IMR-90 (cell line): Measurements from ENCODE around the gene TBC1D1. TPM values are rescaled to one million over a fixed set of nuclear protein-coding genes. Genes with fewer than 3 reads are reported as not detected.

Source experiments
- ATAC-seq: fragments of 200-7000 bp; cut with Tn5 transposase; 2 replicates; pipeline ENCODE4 v1.9.1; 2020; ENCODE audit warnings: low read depth, mild to moderate bottlenecking, moderate library complexity
- BruUV-seq: library from RNA; stranded (reverse); fragments of 400-500 nt; replicated peaks from 2 replicates; lab custom pipeline; 2021; lab: Mats Ljungman, UMichigan
- CTCF ChIA-PET: fragments of 300-600 bp; formaldehyde crosslinking; extraction: SDS; loops from one replicate; lab custom pipeline; 2021; ENCODE audit warnings: antibody characterized with exemption; lab: Yijun Ruan, JAX
- POLR2A ChIA-PET: fragments of 300-600 bp; sonication (Branson Sonifier 250); formaldehyde crosslinking; loops from one replicate; lab custom pipeline; 2022; ENCODE audit warnings: antibody characterized with exemption; ENCODE audit not compliant: unreplicated experiment; lab: Charles Lee
- DNase-seq: peaks from one replicate; pipeline ENCODE4 v3.0.0; 2013
- H2AFZ ChIP-seq: replicated peaks from 2 replicates; pipeline ENCODE3; 2013; ENCODE audit warnings: low read length, mild to moderate bottlenecking; ENCODE audit not compliant: poor library complexity
- H2AK5ac ChIP-seq: 2 replicates; pipeline ENCODE4 v1.6.1; 2013; ENCODE audit warnings: low read depth, low read length, inconsistent platforms
- H2AK9ac ChIP-seq: replicated peaks from 2 replicates; pipeline ENCODE3; 2013; ENCODE audit warnings: mild to moderate bottlenecking, low read depth, low read length, moderate library complexity; ENCODE audit not compliant: poor library complexity
- H2BK120ac ChIP-seq: 2 replicates; pipeline ENCODE4 v1.6.1; 2013; ENCODE audit warnings: low read depth, low read length, inconsistent platforms
- H2BK15ac ChIP-seq: 3 replicates; pipeline ENCODE4 v1.6.1; 2013; ENCODE audit warnings: low read depth, low read length, inconsistent platforms
- H2BK20ac ChIP-seq: 2 replicates; pipeline ENCODE4 v1.6.1; 2013; ENCODE audit warnings: low read depth, mild to moderate bottlenecking, inconsistent platforms, low read length, moderate library complexity
- H2BK5ac ChIP-seq: 2 replicates; pipeline ENCODE4 v1.6.1; 2013; ENCODE audit warnings: mild to moderate bottlenecking, low read depth, low read length, inconsistent platforms; ENCODE audit not compliant: poor library complexity, severe bottlenecking
- H3K14ac ChIP-seq: replicated peaks from 2 replicates; pipeline ENCODE4 v1.6.1; 2013; ENCODE audit warnings: low read depth, low read length, inconsistent platforms
- H3K18ac ChIP-seq: 2 replicates; pipeline ENCODE4 v1.6.1; 2013; ENCODE audit warnings: low read depth, low read length, control low read depth
- H3K23ac ChIP-seq: 2 replicates; pipeline ENCODE4 v1.6.1; 2013; ENCODE audit warnings: low read depth, low read length, inconsistent platforms
- H3K27ac ChIP-seq: 2 replicates; pipeline ENCODE4 v1.5.1; 2013; ENCODE audit warnings: mild to moderate bottlenecking, control low read depth, low read length; ENCODE audit not compliant: insufficient read depth
- H3K27me3 ChIP-seq: 2 replicates; pipeline ENCODE4 v1.6.1; 2013; ENCODE audit warnings: low read length; ENCODE audit not compliant: control insufficient read depth, insufficient read depth
- H3K36me3 ChIP-seq: 2 replicates; pipeline ENCODE4 v1.6.1; 2013; ENCODE audit warnings: low read length, mixed read lengths; ENCODE audit not compliant: control insufficient read depth, insufficient read depth
- H3K4ac ChIP-seq: 2 replicates; pipeline ENCODE4 v1.6.1; 2013; ENCODE audit warnings: low read depth, low read length, inconsistent platforms
- H3K4me1 ChIP-seq: 2 replicates; pipeline ENCODE4 v1.6.1; 2013; ENCODE audit warnings: low read length, mixed read lengths; ENCODE audit not compliant: control insufficient read depth, insufficient read depth
- H3K4me2 ChIP-seq: 2 replicates; pipeline ENCODE4 v1.6.1; 2013; ENCODE audit warnings: low read depth, mild to moderate bottlenecking, control low read depth, low read length, moderate library complexity
- H3K4me3 ChIP-seq: 2 replicates; pipeline ENCODE4 v1.5.1; 2013; ENCODE audit warnings: low read depth, mild to moderate bottlenecking, control low read depth, low read length, moderate library complexity; ENCODE audit not compliant: insufficient read depth
- H3K56ac ChIP-seq: 2 replicates; pipeline ENCODE4 v1.6.1; 2013; ENCODE audit warnings: low read length, inconsistent platforms; ENCODE audit not compliant: insufficient read depth; ENCODE audit errors: extremely low read depth
- H3K79me1 ChIP-seq, 2 experiments: 2 replicates each; pipeline ENCODE4 v1.6.1; 2013; ENCODE audit warnings: low read length in 2 of 2, inconsistent platforms in 1 of 2, low read depth in 1 of 2
- H3K9ac ChIP-seq: 2 replicates; pipeline ENCODE4 v1.6.1; 2013; ENCODE audit warnings: low read depth, low read length, control low read depth
- H3K9me1 ChIP-seq: 2 replicates; pipeline ENCODE4 v1.6.1; 2013; ENCODE audit warnings: low read length, inconsistent platforms; ENCODE audit not compliant: insufficient read depth
- H3K9me3 ChIP-seq: 2 replicates; pipeline ENCODE4 v1.6.1; 2013; ENCODE audit warnings: low read length; ENCODE audit not compliant: control insufficient read depth, insufficient read depth
- H4K20me1 ChIP-seq: 2 replicates; pipeline ENCODE4 v1.6.1; 2013; ENCODE audit warnings: low read length, inconsistent platforms; ENCODE audit not compliant: insufficient read depth
- H4K5ac ChIP-seq: 2 replicates; pipeline ENCODE4 v1.6.1; 2013; ENCODE audit warnings: mild to moderate bottlenecking, low read depth, low read length, control low read depth
- H4K8ac ChIP-seq, 2 experiments: 2 replicates each; pipeline ENCODE4 v1.6.1; 2013; ENCODE audit warnings: low read depth in 2 of 2, low read length in 2 of 2, control low read depth in 1 of 2, inconsistent platforms in 1 of 2
- H4K91ac ChIP-seq: 2 replicates; pipeline ENCODE4 v1.6.1; 2013; ENCODE audit warnings: low read depth, low read length, inconsistent platforms; ENCODE audit not compliant: insufficient read depth
- BHLHE40 ChIP-seq: fragments of 150-350 bp; IDR thresholded peaks from 2 replicates; pipeline ENCODE4 v1.6.1; 2016; ENCODE audit warnings: mild to moderate bottlenecking, low read depth, low read length
- CEBPB ChIP-seq: IDR thresholded peaks from 2 replicates; pipeline ENCODE4 v1.6.1; 2012; ENCODE audit warnings: low read depth, low read length, improper control_type of control experiment
- CHD1 ChIP-seq: IDR thresholded peaks from 2 replicates; pipeline ENCODE4 v1.6.1; 2012; ENCODE audit warnings: low read depth, low read length, improper control_type of control experiment
- FOS ChIP-seq: fragments of 150-350 bp; IDR thresholded peaks from 2 replicates; pipeline ENCODE4 v1.6.1; 2016; ENCODE audit warnings: low read depth, low read length
- MAFK ChIP-seq: IDR thresholded peaks from 2 replicates; pipeline ENCODE4 v1.6.1; 2012; ENCODE audit warnings: low read depth, low read length, improper control_type of control experiment
- MAZ ChIP-seq: IDR thresholded peaks from 2 replicates; pipeline ENCODE4 v1.6.1; 2012; ENCODE audit warnings: low read depth, mild to moderate bottlenecking, low read length, improper control_type of control experiment, moderate library complexity, borderline replicate concordance
- MXI1 ChIP-seq: IDR thresholded peaks from 2 replicates; pipeline ENCODE4 v1.6.1; 2012; ENCODE audit warnings: low read depth, mild to moderate bottlenecking, low read length, moderate library complexity, borderline replicate concordance
- NFE2L2 ChIP-seq: fragments of 150-350 bp; IDR thresholded peaks from 2 replicates; pipeline ENCODE4 v1.6.1; 2016; ENCODE audit warnings: low read depth, mild to moderate bottlenecking, low read length
- POLR2A ChIP-seq: IDR thresholded peaks from 2 replicates; pipeline ENCODE4 v1.6.1; 2012; ENCODE audit warnings: mild to moderate bottlenecking, low read depth, low read length
- RAD21 ChIP-seq: IDR thresholded peaks from 2 replicates; pipeline ENCODE4 v1.6.1; 2012; ENCODE audit warnings: low read length, improper control_type of control experiment
- RCOR1 ChIP-seq: IDR thresholded peaks from 2 replicates; pipeline ENCODE4 v1.6.1; 2012; ENCODE audit warnings: mild to moderate bottlenecking, low read length, improper control_type of control experiment; ENCODE audit not compliant: insufficient replicate concordance
- RFX5 ChIP-seq: IDR thresholded peaks from 2 replicates; pipeline ENCODE4 v1.8.0; 2012; ENCODE audit warnings: low read depth, mild to moderate bottlenecking, low read length, moderate library complexity
- SMC3 ChIP-seq: fragments of 150-350 bp; IDR thresholded peaks from 2 replicates; pipeline ENCODE4 v1.6.1; 2016; ENCODE audit warnings: low read depth, mild to moderate bottlenecking, antibody characterized with exemption, low read length, moderate library complexity
- WGBS, 2 experiments: methylation state at CpG; one replicate each; pipeline versions ENCODE4 v1.1.5 to v1.1.7; 2013; ENCODE audit warnings: missing lambda C conversion rate in 2 of 2; ENCODE audit not compliant: insufficient read length in 1 of 2; ENCODE audit errors: extremely low coverage in 2 of 2; 5-methylcytosine and 5-hydroxymethylcytosine counted together
- dilution Hi-C: fragments of 300-500 bp; cut with HindIII; formaldehyde crosslinking; loops from one replicate; pipeline ENCODE4 v1.14.3; 2018; ENCODE audit warnings: low sequenced_read_pairs; ENCODE audit not compliant: unreplicated experiment
- in situ Hi-C: fragments of 300-500 bp; cut with MboI; formaldehyde crosslinking; loops from 3 replicates; pipeline ENCODE4 v1.14.3; 2019; ENCODE audit warnings: low sequenced_read_pairs, inconsistent platforms, mixed read lengths
- intact Hi-C: fragments of 100-400 bp; cut with micrococcal nuclease; formaldehyde crosslinking; loops from 2 replicates; pipeline ENCODE4 v1.10.0; 2022
- polyA plus RNA-seq, 3 experiments: library from polyadenylated mRNA; depleted of rRNA; stranded (reverse); fragments of >200 nt; gene quantifications; 2 replicates each; pipeline ENCODE4 v1.2.3, GENCODE V29; 2012; ENCODE audit warnings: low replicate concordance in 1 of 3
- total RNA-seq: library from RNA; depleted of rRNA; stranded (reverse); fragments of >200 nt; gene quantifications from 2 replicates; pipeline ENCODE4 v1.2.3, GENCODE V29; 2012
- TF ChIP-seq, protein P1 (sequence below): fragments of 150-350 bp; IDR thresholded peaks from 2 replicates; pipeline ENCODE4 v1.6.1; 2017; ENCODE audit warnings: mild to moderate bottlenecking, antibody characterized with exemption, low read length, low read depth
- TF ChIP-seq, protein P2 (sequence below): fragments of 150-350 bp; IDR thresholded peaks from 2 replicates; pipeline ENCODE4 v1.6.1; 2016; ENCODE audit warnings: low read depth, mild to moderate bottlenecking, low read length, moderate library complexity, borderline replicate concordance
- TF ChIP-seq, protein P3 (sequence below): conservative IDR thresholded peaks from 2 replicates; pipeline ENCODE4 v1.5.1; 2012; ENCODE audit warnings: mild to moderate bottlenecking, low read depth, low read length, improper control_type of control experiment

The TBC1D1 gene
- total and polyA plus RNA-seq, 2 of the 4 experiments (the other 2 are of a cell fraction) = 42.4 to 104 TPM

DNA sequence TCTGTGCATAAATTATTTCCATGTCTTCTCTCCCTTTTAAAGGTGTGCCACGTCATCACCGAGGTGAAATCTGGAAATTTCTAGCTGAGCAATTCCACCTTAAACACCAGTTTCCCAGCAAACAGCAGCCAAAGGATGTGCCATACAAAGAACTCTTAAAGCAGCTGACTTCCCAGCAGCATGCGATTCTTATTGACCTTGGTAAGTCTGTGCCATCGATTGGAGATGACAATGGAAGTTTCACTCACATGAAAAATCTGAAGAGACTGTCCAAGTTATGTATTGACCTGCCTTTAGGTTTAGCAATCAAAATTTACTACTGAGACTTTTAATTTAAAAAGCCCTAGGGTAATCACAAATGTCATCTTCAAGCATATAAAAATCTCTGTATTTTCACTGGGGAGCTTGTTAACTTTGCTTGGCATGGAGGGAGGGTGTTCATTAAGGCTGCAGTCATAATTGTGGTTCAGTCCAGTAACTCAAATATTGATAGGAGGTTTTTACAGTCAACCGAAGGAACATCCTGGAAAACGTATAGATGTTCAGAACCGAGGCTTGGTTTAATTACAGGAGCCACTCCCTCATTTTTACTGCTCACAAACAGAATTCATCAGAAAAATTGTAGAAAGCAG, 212.2 kb downstream of the TBC1D1 start:
- Histone ChIP-seq H3K79me1 (peaks cover 0 to 23% of the 10 kb centered on the region in 2 experiments; a peak in 2 of 4 replicates), H4K8ac (no peak overlapping the region), H3K36me3 (no peaks in the 10 kb centered on the region; the same call in 1 of the 2 replicates), H3K27ac (no peak overlapping the region), H3K14ac (no peak overlapping the region), H2AK9ac (no peak overlapping the region), H4K91ac (no peak overlapping the region; the same call in none of the 2 replicates), H3K27me3 (no peaks in the 10 kb centered on the region), H3K23ac (no peak overlapping the region), H3K9me1 (peaks cover 23% of the 10 kb centered on the region), H2BK5ac (no peak overlapping the region), H3K4me3 (no peak overlapping the region), H3K4me2 (no peak overlapping the region), H3K18ac (no peak overlapping the region), H2AFZ (no peak overlapping the region), H3K9me3 (no peaks in the 10 kb centered on the region), H4K5ac (no peak overlapping the region), H2AK5ac (no peak overlapping the region), H2BK20ac (no peak overlapping the region), H4K20me1 (no peaks in the 10 kb centered on the region), H2BK15ac (no peak overlapping the region), H3K9ac (no peak overlapping the region), H3K4me1 (peaks cover 30% of the 10 kb centered on the region), H3K56ac (no peak overlapping the region), H2BK120ac (peak overlapping the region; percentile 18; the same call in 1 of the 2 replicates), H3K4ac (peak overlapping the region; percentile 45; the same call in 1 of the 2 replicates)
- BruUV-seq = no TSS peak
- TF ChIP-seq RAD21 (no peak), CEBPB (no peak), RFX5 (no peak), MXI1 (no peak), POLR2A (no peak), NFE2L2 (no peak), CHD1 (no peak), FOS (no peak), BHLHE40 (no peak), SMC3 (no peak), MAZ (no peak), MAFK (no peak), RCOR1 (no peak)
- TF ChIP-seq, protein P1, sequence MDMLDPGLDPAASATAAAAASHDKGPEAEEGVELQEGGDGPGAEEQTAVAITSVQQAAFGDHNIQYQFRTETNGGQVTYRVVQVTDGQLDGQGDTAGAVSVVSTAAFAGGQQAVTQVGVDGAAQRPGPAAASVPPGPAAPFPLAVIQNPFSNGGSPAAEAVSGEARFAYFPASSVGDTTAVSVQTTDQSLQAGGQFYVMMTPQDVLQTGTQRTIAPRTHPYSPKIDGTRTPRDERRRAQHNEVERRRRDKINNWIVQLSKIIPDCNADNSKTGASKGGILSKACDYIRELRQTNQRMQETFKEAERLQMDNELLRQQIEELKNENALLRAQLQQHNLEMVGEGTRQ = no peak
- TF ChIP-seq, protein P2, sequence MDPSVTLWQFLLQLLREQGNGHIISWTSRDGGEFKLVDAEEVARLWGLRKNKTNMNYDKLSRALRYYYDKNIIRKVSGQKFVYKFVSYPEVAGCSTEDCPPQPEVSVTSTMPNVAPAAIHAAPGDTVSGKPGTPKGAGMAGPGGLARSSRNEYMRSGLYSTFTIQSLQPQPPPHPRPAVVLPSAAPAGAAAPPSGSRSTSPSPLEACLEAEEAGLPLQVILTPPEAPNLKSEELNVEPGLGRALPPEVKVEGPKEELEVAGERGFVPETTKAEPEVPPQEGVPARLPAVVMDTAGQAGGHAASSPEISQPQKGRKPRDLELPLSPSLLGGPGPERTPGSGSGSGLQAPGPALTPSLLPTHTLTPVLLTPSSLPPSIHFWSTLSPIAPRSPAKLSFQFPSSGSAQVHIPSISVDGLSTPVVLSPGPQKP = no peak
- TF ChIP-seq, protein P3, sequence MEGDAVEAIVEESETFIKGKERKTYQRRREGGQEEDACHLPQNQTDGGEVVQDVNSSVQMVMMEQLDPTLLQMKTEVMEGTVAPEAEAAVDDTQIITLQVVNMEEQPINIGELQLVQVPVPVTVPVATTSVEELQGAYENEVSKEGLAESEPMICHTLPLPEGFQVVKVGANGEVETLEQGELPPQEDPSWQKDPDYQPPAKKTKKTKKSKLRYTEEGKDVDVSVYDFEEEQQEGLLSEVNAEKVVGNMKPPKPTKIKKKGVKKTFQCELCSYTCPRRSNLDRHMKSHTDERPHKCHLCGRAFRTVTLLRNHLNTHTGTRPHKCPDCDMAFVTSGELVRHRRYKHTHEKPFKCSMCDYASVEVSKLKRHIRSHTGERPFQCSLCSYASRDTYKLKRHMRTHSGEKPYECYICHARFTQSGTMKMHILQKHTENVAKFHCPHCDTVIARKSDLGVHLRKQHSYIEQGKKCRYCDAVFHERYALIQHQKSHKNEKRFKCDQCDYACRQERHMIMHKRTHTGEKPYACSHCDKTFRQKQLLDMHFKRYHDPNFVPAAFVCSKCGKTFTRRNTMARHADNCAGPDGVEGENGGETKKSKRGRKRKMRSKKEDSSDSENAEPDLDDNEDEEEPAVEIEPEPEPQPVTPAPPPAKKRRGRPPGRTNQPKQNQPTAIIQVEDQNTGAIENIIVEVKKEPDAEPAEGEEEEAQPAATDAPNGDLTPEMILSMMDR = no peak
- ATAC-seq (no peak), DNase-seq (no peak)
- ChIA-PET CTCF (no interaction called here), POLR2A (no interaction called here)
- dilution Hi-C loops = no loop called here
- 80% methylated on average over 1 of the region's 7 CpGs; no CpG with 5 or more reads in 1 of the 2 experiments for WGBS, 2 experiments
- in situ Hi-C loops = no loop called here
- intact Hi-C loops = no loop called here
